HUES64 (cell line): Measurements from ENCODE around the gene RPA1.
"Not testable (repeated sequence)": the region's sequence is repeated elsewhere in the genome, so short reads cannot be mapped to it uniquely, and the experiment has no call there.

Experiments
- H3K27ac ChIP-seq: 2 replicates; pipeline ENCODE4 v1.7.0; 2013; ENCODE audit warnings: low read depth, low read length, inconsistent platforms
- H3K27me3 ChIP-seq: 2 replicates; pipeline ENCODE4 v1.6.1; 2013; ENCODE audit warnings: mild to moderate bottlenecking, low read length; ENCODE audit not compliant: insufficient read depth
- H3K36me3 ChIP-seq: 2 replicates; pipeline ENCODE4 v1.6.1; 2013; ENCODE audit warnings: mild to moderate bottlenecking, low read length; ENCODE audit not compliant: insufficient read depth
- H3K4me1 ChIP-seq: 2 replicates; pipeline ENCODE4 v1.6.1; 2013; ENCODE audit warnings: mild to moderate bottlenecking, low read length, moderate library complexity; ENCODE audit not compliant: insufficient read depth
- H3K4me3 ChIP-seq: 2 replicates; pipeline ENCODE4 v1.5.1; 2013; ENCODE audit warnings: mild to moderate bottlenecking, low read length, moderate library complexity
- H3K9ac ChIP-seq: 2 replicates; pipeline ENCODE4 v1.6.1; 2013; ENCODE audit warnings: mild to moderate bottlenecking, low read depth, low read length
- H3K9me3 ChIP-seq: 2 replicates; pipeline ENCODE4 v1.6.1; 2013; ENCODE audit warnings: low read depth, low read length; ENCODE audit not compliant: insufficient read depth
- WGBS: fragments of 150-250, 120-280 bp; methylation state at CpG from one replicate; pipeline ENCODE4 v1.1.7; 2013; ENCODE audit warnings: missing lambda C conversion rate; 5-methylcytosine and 5-hydroxymethylcytosine counted together

Gene RPA1

GRCh38 chr17:1880851-1881630, 51.2 kb downstream of the RPA1 start:
- WGBS: 90% methylated on average over 12 of the region's 12 CpGs
- Histone ChIP-seq H3K4me3 (no peak overlapping the region), H3K36me3 (peaks cover 93% of the 10 kb centered on the region), H3K27me3 (no peaks in the 10 kb centered on the region), H3K9ac (no peak overlapping the region), H3K27ac (no peak overlapping the region), H3K9me3 (no peaks in the 10 kb centered on the region), H3K4me1 (no peaks in the 10 kb centered on the region)

DNA sequence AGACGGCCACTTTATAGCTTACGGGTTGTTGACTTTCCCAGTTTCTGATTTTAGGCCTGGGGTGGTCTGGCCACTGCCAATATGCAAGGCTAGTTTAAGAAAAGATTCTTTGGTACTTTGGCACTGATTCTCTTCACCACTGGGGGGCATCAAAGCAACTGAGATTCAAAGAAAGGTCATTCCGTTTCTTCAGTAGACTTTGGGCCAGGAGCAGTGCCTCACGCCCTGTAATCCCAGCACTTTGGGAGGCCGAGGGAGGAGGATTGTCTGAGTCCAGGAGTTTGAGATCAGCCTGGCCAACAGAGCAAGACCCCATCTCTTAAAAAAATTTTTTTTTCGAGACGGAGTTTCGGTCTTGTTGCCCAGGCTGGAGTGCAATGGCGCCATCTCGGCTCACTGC, 53.0 kb downstream of the RPA1 start:
- peaks cover 90% of the 10 kb centered on the region for H3K36me3 ChIP-seq
- no peak overlapping the region for H3K9ac ChIP-seq
- H3K27me3 ChIP-seq: no peaks in the 10 kb centered on the region
- 83% methylated on average over 10 of the region's 10 CpGs for whole genome bisulfite sequencing
- no peak overlapping the region for H3K4me3 ChIP-seq
- no peak overlapping the region for H3K27ac ChIP-seq
- no peaks in the 10 kb centered on the region for H3K9me3 ChIP-seq
- H3K4me1 ChIP-seq: no peaks in the 10 kb centered on the region

GRCh38 chr17:1883536-1883935, 53.7 kb downstream of the RPA1 start:
- WGBS: 97% methylated on average over 16 of the region's 16 CpGs
- Histone ChIP-seq H3K27ac (no peak overlapping the region), H3K36me3 (peaks cover 90% of the 10 kb centered on the region), H3K4me3 (no peak overlapping the region), H3K4me1 (no peaks in the 10 kb centered on the region), H3K27me3 (no peaks in the 10 kb centered on the region), H3K9ac (no peak overlapping the region), H3K9me3 (no peaks in the 10 kb centered on the region)

- Histone ChIP-seq H3K27me3 (no peaks in the 10 kb centered on the region), H3K9ac (no peak overlapping the region), H3K9me3 (no peaks in the 10 kb centered on the region), H3K27ac (no peak overlapping the region), H3K4me1 (no peaks in the 10 kb centered on the region), H3K36me3 (peaks cover 91% of the 10 kb centered on the region), H3K4me3 (no peak overlapping the region)
- 97% methylated on average over 14 of the region's 14 CpGs for WGBS
Measured at GRCh38 chr17:1888741-1889140, 58.9 kb downstream of the RPA1 start.

DNA sequence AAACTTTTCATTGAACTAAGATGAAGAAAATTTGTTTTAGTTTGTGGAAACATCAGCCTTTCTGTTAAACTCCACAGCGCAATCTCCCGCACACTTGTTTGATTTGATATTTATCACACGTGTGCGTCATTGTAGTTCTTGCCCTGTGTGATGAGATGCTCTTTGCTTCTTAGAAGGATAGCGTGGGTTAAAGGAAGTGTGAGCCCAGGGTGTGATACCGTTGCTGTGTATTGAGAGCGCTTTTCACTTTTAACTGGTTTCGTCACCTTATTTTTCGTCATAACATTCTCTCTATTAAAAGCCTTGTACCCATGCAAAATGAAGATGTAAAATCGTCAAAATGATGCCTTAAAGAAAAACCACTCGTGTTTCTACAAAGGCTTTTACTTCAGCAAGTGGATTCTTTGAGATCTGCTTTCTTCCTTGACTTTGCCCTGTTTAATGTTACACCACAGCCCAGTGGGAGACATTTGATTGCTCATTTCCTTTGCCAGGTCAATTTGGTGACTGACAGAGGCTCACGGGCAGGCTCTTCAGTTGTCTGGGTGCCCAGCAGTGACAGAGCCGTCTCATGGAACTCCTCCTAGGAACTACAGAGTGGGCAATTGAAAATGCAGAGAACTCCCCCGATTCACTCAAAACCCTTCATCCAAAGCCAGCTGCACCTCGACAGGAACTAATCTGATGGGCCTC, 61.1 kb downstream of the RPA1 start:
- Histone ChIP-seq H3K36me3 (peaks cover 89% of the 10 kb centered on the region), H3K27ac (no peak overlapping the region), H3K4me1 (no peaks in the 10 kb centered on the region), H3K4me3 (no peak overlapping the region), H3K9ac (no peak overlapping the region), H3K9me3 (no peaks in the 10 kb centered on the region), H3K27me3 (no peaks in the 10 kb centered on the region)
- WGBS: 94% methylated on average over 15 of the region's 15 CpGs

GRCh38 chr17:1894753-1895339, 65.0 kb downstream of the RPA1 start:
- Histone ChIP-seq H3K9ac (no peak overlapping the region), H3K27ac (no peak overlapping the region), H3K4me1 (no peaks in the 10 kb centered on the region), H3K36me3 (peaks cover 92% of the 10 kb centered on the region), H3K9me3 (no peaks in the 10 kb centered on the region), H3K27me3 (no peaks in the 10 kb centered on the region), H3K4me3 (no peak overlapping the region)
- 97% methylated on average over 7 of the region's 7 CpGs for WGBS

- H3K9me3 ChIP-seq, H3K4me1 ChIP-seq, H3K27ac ChIP-seq, H3K9ac ChIP-seq, H3K27me3 ChIP-seq, H3K4me3 ChIP-seq: not testable (repeated sequence)
- 96% methylated on average over 10 of the region's 11 CpGs for WGBS
- peaks cover 88% of the 10 kb centered on the region for H3K36me3 ChIP-seq
Measured at GRCh38 chr17:1895479-1895878, 65.7 kb downstream of the RPA1 start.

DNA sequence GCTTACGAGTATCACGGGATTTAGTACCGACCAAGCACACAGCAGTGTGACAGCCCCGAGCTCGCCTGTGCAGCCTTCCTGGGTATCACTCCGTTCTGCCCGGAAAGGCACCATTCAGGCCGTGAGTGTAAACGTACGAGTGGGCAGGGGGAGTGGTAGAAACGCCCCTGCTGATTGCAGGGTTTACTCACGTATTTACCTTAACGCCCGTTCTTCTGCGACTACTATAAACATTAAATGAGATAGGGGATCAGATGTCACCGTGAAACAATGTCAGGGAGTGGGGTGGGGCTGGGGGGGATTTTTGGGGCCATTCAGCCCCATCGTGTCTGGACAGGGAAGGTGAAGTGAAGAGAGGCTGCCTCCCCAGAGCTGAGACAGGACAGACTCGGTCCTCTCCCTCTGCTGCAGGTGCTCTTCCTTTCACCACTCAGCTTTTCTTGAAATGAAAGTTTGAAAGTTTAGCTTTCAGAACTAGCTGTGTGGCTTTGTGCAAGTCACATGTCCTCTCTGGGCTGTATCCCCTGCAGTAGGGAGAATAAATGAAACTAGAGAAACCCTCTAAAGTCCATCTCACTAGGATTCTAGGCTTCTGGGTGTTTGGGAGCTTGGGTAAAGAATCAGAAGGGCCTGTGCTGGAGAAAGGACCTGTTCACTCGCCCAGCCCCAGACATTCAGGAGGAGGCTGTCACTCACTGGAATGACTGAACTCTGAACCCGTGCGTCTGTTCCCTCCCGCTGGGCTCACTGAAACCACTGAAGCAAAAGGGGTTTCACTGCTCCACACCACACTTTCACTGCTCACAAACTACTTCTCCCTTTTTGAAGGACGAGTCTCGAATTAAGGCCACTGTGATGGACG, 66.7 kb downstream of the RPA1 start:
- no peak overlapping the region for H3K4me3 ChIP-seq
- H3K4me1 ChIP-seq: no peaks in the 10 kb centered on the region
- H3K36me3 ChIP-seq: peaks cover 80% of the 10 kb centered on the region
- no peak overlapping the region for H3K9ac ChIP-seq
- no peaks in the 10 kb centered on the region for H3K9me3 ChIP-seq
- 94% methylated on average over 25 of the region's 25 CpGs for WGBS
- no peak overlapping the region for H3K27ac ChIP-seq
- no peaks in the 10 kb centered on the region for H3K27me3 ChIP-seq

DNA sequence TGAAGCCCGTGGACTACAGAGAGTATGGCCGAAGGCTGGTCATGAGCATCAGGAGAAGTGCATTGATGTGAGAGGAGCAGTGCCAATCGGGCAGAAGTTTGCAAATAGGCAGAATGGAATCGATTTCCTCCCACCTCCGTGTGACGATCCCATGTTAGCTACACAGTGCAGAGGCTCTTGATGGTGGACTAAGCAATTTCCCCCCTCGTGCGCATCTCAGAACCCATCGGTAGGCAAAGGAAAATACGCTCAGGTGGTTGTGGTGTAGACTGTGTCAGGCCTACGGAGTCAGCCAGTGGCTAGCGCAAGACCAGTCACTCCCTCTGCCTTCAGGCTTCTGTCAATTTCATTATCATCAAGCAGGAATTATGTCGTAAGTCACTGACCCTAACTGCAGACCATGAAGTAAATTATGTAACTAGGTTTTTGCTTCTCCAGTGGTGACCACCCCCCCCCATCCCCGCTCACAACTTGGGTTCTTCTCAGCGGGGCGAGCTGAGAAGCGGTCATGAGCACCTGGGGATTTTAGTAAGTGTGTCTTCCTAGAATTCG, 67.4 kb downstream of the RPA1 start:
- no peak overlapping the region for H3K27ac ChIP-seq
- no peak overlapping the region for H3K4me3 ChIP-seq
- H3K27me3 ChIP-seq: 0 out of 2 replicates have a peak, but pooled peaks cover under 1% of the 10 kb centered on the region
- H3K9ac ChIP-seq: no peak overlapping the region
- H3K4me1 ChIP-seq: no peaks in the 10 kb centered on the region
- 91% methylated on average over 18 of the region's 18 CpGs for WGBS
- peaks cover 73% of the 10 kb centered on the region for H3K36me3 ChIP-seq
- H3K9me3 ChIP-seq: no peaks in the 10 kb centered on the region

DNA sequence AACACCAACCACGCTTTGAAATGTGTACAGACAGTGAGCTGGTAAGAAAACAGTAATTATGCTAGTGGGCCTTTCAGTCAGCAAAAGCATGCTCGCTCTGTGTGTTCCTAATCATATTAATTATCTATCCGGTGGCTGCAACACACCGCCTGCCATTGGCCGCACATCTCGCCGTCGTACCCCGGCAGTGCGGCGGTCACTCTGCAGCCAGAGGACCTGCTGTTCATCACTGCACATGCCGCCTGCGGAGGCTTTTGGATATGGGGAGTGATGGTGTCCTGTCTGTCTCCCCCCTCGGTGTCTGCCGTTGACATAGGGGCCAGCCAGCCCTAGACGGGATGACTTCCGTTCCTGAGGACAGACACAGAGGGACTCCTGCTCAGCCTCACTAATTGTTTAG, 68.5 kb downstream of the RPA1 start:
- H3K9me3 ChIP-seq: no peaks in the 10 kb centered on the region
- 98% methylated on average over 17 of the region's 17 CpGs for WGBS
- no peak overlapping the region for H3K27ac ChIP-seq
- no peaks in the 10 kb centered on the region for H3K4me1 ChIP-seq
- peaks cover 4% of the 10 kb centered on the region; the same call in 1 of the 2 replicates for H3K27me3 ChIP-seq
- no peak overlapping the region for H3K9ac ChIP-seq
- H3K36me3 ChIP-seq: peaks cover 61% of the 10 kb centered on the region
- no peak overlapping the region for H3K4me3 ChIP-seq
